Keratinocyte (primary cell): Measurements from ENCODE around the gene CSNK2A1. TPM values are rescaled to one million over a fixed set of nuclear protein-coding genes. Genes with fewer than 3 reads are reported as not detected.

Experiments used
- DNase-seq: peaks from one replicate; pipeline ENCODE4 v3.0.0-alpha.2; 2011; ENCODE audit warnings: low read depth, missing footprints, low spot score
- FAIRE-seq: peaks from 2 replicates; lab custom pipeline; 2011; peaks lifted over from hg19 to GRCh38; lab: Jason Lieb, UNC
- H2AFZ ChIP-seq: 2 replicates; pipeline ENCODE4 v1.6.0; 2012; ENCODE audit warnings: low read length, control low read depth, inconsistent platforms; ENCODE audit not compliant: control insufficient read depth
- H3K27ac ChIP-seq: 2 replicates; pipeline ENCODE4 v1.5.1; 2011; ENCODE audit warnings: low read length; ENCODE audit not compliant: control insufficient read depth, insufficient read depth
- H3K27me3 ChIP-seq: 3 replicates; pipeline ENCODE4 v1.6.0; 2011; ENCODE audit warnings: low read length; ENCODE audit not compliant: control insufficient read depth, insufficient read depth; ENCODE audit errors: extremely low read depth
- H3K36me3 ChIP-seq, 2 experiments: 2 replicates in 1 of 2; 3 replicates in 1 of 2; pipeline ENCODE4 v1.5.1; 2011; ENCODE audit warnings: low read length in 2 of 2, mild to moderate bottlenecking in 1 of 2; ENCODE audit not compliant: control insufficient read depth in 2 of 2, insufficient read depth in 2 of 2; ENCODE audit errors: extremely low read depth in 1 of 2
- H3K4me1 ChIP-seq: 3 replicates; pipeline ENCODE4 v1.5.1; 2011; ENCODE audit warnings: low read length; ENCODE audit not compliant: control insufficient read depth, insufficient read depth; ENCODE audit errors: extremely low read depth
- H3K4me2 ChIP-seq: 3 replicates; pipeline ENCODE4 v1.6.0; 2011; ENCODE audit warnings: low read depth, low read length; ENCODE audit not compliant: control insufficient read depth, insufficient read depth; ENCODE audit errors: extremely low read depth
- H3K4me3 ChIP-seq, 3 experiments: fragments of 200-600 bp in 1 of 3; sonication (generic) in 1 of 3; 2 replicates in 2 of 3; 3 replicates in 1 of 3; pipeline ENCODE4 v1.5.1; 2011 to 2016; ENCODE audit warnings: low read length in 3 of 3, mild to moderate bottlenecking in 3 of 3, control low read depth in 2 of 3, inconsistent platforms in 1 of 3, low read depth in 1 of 3, mixed read lengths in 1 of 3, mixed run types in 1 of 3, moderate library complexity in 1 of 3; ENCODE audit not compliant: control insufficient read depth in 2 of 3, insufficient read depth in 2 of 3; ENCODE audit errors: extremely low read depth in 1 of 3
- H3K79me2 ChIP-seq: 2 replicates; pipeline ENCODE4 v1.6.0; 2012; ENCODE audit warnings: low read length; ENCODE audit not compliant: control insufficient read depth, insufficient read depth
- H3K9ac ChIP-seq: 3 replicates; pipeline ENCODE4 v1.6.0; 2011; ENCODE audit warnings: low read length; ENCODE audit not compliant: control insufficient read depth, insufficient read depth; ENCODE audit errors: extremely low read depth
- H3K9me1 ChIP-seq: 3 replicates; pipeline ENCODE4 v1.6.0; 2011; ENCODE audit warnings: low read length; ENCODE audit not compliant: control insufficient read depth, insufficient read depth; ENCODE audit errors: extremely low read depth
- H3K9me3 ChIP-seq: 2 replicates; pipeline ENCODE4 v1.5.1; 2012; ENCODE audit warnings: low read depth, low read length; ENCODE audit not compliant: control insufficient read depth
- H4K20me1 ChIP-seq: 3 replicates; pipeline ENCODE4 v1.6.0; 2011; ENCODE audit warnings: low read length; ENCODE audit not compliant: control insufficient read depth, insufficient read depth; ENCODE audit errors: extremely low read depth
- EZH2 ChIP-seq: IDR thresholded peaks from one replicate; pipeline ENCODE4 v1.6.1; 2012; ENCODE audit warnings: inconsistent platforms, mild to moderate bottlenecking, low read length, moderate library complexity
- dilution Hi-C: fragments of 300-500 bp; cut with MboI; formaldehyde crosslinking; loops from one replicate; pipeline ENCODE4 v1.7.0; 2020; ENCODE audit warnings: low sequenced_read_pairs; ENCODE audit not compliant: extremely low pct_ligation_motif_present
- polyA plus RNA-seq, 5 experiments: library from polyadenylated mRNA; depleted of rRNA in 3 of 5; stranded (reverse) in 3 of 5; stranded (forward) in 1 of 5; unstranded in 1 of 5; fragments of >200 nt; gene quantifications; 1 replicate in 1 of 5; 2 replicates in 3 of 5; 3 replicates in 1 of 5; pipeline versions ENCODE4 v1.2.1 to v1.2.3, GENCODE V29; 2011 to 2012; ENCODE audit warnings: missing spikeins in 2 of 5, low read depth in 1 of 5, low replicate concordance in 1 of 5
- TF ChIP-seq, protein P1 (sequence below), 3 experiments: IDR thresholded peaks in 1 of 3; conservative IDR thresholded peaks in 1 of 3; optimal IDR thresholded peaks in 1 of 3; 2 replicates in 2 of 3; 3 replicates in 1 of 3; pipeline versions ENCODE3 to v1.5.1; 2011; ENCODE audit warnings: low read length in 3 of 3, mild to moderate bottlenecking in 3 of 3, moderate library complexity in 2 of 3, control low read depth in 1 of 3, inconsistent platforms in 1 of 3; ENCODE audit not compliant: insufficient read depth in 2 of 3; ENCODE audit errors: extremely low read depth in 1 of 3

CSNK2A1 gene
- polyA plus RNA-seq, 1 donor (not counting 4 experiments of a cell fraction or from before 2014, with no cell fraction given): 122 TPM

DNA sequence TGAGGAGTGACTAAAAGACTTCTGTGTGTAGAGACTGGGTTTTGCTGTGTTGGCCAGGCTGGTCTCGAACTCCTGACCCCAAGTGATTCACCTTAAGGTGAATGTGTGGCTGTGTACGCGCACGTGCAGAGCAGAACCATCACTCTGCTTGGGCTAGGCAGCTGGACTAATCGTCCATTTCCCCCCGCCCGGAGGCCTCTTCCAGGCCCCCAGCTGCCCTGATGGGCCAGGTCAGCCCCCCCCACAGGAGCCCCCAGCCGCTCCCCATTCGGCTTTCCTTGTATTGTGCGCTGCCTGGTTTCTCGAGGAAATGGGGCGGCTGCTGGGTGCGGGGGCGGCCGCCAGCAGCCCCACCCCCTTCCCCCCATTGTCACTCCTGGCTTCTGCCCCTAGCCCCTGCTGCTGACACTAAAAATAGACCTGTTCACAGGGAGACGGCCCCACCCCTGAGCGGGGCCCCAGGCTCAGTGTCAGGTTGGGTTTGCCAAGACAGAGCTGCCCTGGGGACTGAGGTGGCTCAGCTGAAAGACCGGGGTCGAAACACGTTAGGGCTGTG is 24.6 kb upstream of the CSNK2A1 start:
- Histone ChIP-seq H3K27me3 (peaks cover 34% of the 10 kb centered on the region), H3K79me2 (no peaks in the 10 kb centered on the region), H3K4me2 (no peak overlapping the region), H3K9me1 (no peaks in the 10 kb centered on the region), H3K9me3 (no peaks in the 10 kb centered on the region), H3K27ac (no peak overlapping the region), H3K9ac (no peak overlapping the region), H3K4me3 (no peak overlapping the region), H3K36me3 (no peaks in the 10 kb centered on the region), H3K4me1 (no peaks in the 10 kb centered on the region), H2AFZ (no peak overlapping the region), H4K20me1 (no peaks in the 10 kb centered on the region)
- FAIRE-seq: no peak
- DNase-seq: no peak
- dilution Hi-C loops: no loop called here
- no peak for TF ChIP-seq EZH2
- TF ChIP-seq, protein P1, sequence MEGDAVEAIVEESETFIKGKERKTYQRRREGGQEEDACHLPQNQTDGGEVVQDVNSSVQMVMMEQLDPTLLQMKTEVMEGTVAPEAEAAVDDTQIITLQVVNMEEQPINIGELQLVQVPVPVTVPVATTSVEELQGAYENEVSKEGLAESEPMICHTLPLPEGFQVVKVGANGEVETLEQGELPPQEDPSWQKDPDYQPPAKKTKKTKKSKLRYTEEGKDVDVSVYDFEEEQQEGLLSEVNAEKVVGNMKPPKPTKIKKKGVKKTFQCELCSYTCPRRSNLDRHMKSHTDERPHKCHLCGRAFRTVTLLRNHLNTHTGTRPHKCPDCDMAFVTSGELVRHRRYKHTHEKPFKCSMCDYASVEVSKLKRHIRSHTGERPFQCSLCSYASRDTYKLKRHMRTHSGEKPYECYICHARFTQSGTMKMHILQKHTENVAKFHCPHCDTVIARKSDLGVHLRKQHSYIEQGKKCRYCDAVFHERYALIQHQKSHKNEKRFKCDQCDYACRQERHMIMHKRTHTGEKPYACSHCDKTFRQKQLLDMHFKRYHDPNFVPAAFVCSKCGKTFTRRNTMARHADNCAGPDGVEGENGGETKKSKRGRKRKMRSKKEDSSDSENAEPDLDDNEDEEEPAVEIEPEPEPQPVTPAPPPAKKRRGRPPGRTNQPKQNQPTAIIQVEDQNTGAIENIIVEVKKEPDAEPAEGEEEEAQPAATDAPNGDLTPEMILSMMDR (optimal IDR thresholded peaks at IDR 0.05 in 1 of 3, IDR thresholded peaks at IDR 0.05 in 1 of 3, conservative IDR thresholded peaks at IDR 0.05 in 1 of 3; ENCODE audit: extremely low read depth in 1 of 3, insufficient read depth in 2 of 3, low read length in 3 of 3): no peak

GRCh38 chr20:564192-564591 is 20.6 kb upstream of the CSNK2A1 start:
- H3K9ac ChIP-seq: no peak overlapping the region
- no peaks in the 10 kb centered on the region for H3K36me3 ChIP-seq
- no peak overlapping the region for H3K4me2 ChIP-seq
- H2AFZ ChIP-seq: no peak overlapping the region
- no peak overlapping the region for H3K4me3 ChIP-seq
- TF ChIP-seq, protein P1 (optimal IDR thresholded peaks at IDR 0.05 in 1 of 3, IDR thresholded peaks at IDR 0.05 in 1 of 3, conservative IDR thresholded peaks at IDR 0.05 in 1 of 3; ENCODE audit: extremely low read depth in 1 of 3, insufficient read depth in 2 of 3, low read length in 3 of 3): no peak
- no peak for TF ChIP-seq EZH2
- no peaks in the 10 kb centered on the region for H3K79me2 ChIP-seq
- H3K27ac ChIP-seq: no peak overlapping the region
- dilution Hi-C loops: no loop called here
- DNase-seq (no peak), FAIRE-seq (no peak)
- no peaks in the 10 kb centered on the region for H3K9me1 ChIP-seq
- H3K4me1 ChIP-seq: no peaks in the 10 kb centered on the region
- H4K20me1 ChIP-seq: no peaks in the 10 kb centered on the region
- H3K9me3 ChIP-seq: no peaks in the 10 kb centered on the region
- H3K27me3 ChIP-seq: peaks cover 20% of the 10 kb centered on the region
